GM23338 (cell line): ENCODE results near the gene PPAN.

Experiments used
- EZH2 ChIP-seq: fragments of 200-600 bp; sonication (generic); IDR thresholded peaks from one replicate; pipeline ENCODE4 v1.8.0; 2017; ENCODE audit warnings: antibody characterized with exemption, mild to moderate bottlenecking, low read depth; ENCODE audit not compliant: unreplicated experiment
- EZH2phosphoT487 ChIP-seq: fragments of 200-600 bp; sonication (generic); IDR thresholded peaks from one replicate; pipeline ENCODE4 v1.8.1; 2018; ENCODE audit warnings: antibody characterized with exemption; ENCODE audit not compliant: unreplicated experiment
- JUNB ChIP-seq: IDR thresholded peaks from one replicate; pipeline ENCODE4 v1.6.1; 2016; ENCODE audit warnings: antibody characterized with exemption; ENCODE audit not compliant: unreplicated experiment
- POLR2AphosphoS5 ChIP-seq: IDR thresholded peaks from 2 replicates; pipeline ENCODE4 v1.6.1; 2016; ENCODE audit warnings: antibody characterized with exemption, low read depth
- TF ChIP-seq, protein P1 (sequence below), 2 experiments: fragments of 200-600 bp in 1 of 2; sonication (generic) in 1 of 2; conservative IDR thresholded peaks; 2 replicates each; pipeline versions ENCODE4 v1.5.1 to v1.6.1; 2016 to 2017; ENCODE audit warnings: antibody characterized with exemption in 2 of 2, low read depth in 2 of 2, mild to moderate bottlenecking in 2 of 2, moderate library complexity in 1 of 2
- TF ChIP-seq, protein P2 (sequence below): IDR thresholded peaks from one replicate; pipeline ENCODE4 v1.6.1; 2018; ENCODE audit warnings: antibody characterized with exemption; ENCODE audit not compliant: unreplicated experiment
- TF ChIP-seq, protein P3 (sequence below): IDR thresholded peaks from 2 replicates; pipeline ENCODE4 v1.6.1; 2016; ENCODE audit warnings: antibody characterized with exemption

DNA sequence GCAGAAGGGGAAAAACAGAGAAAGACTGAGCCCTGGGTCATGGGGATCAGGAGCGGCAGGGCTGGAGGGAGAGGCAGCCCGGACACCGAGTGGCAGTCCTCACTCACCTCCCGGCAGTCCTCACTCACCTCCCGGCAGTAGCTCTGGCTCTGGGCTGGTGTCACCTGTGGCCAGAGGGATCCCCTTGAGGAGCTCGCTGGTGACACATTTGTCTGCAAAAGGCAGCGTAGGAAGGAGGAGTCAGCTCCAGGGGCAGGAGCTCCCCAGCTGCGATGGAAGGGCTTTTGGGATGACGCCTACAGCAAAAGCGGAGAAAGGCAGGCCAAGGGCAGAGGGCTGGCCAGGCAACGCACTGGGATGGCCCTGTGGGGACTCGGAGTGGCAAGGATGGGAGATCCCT is 12.8 kb downstream of the PPAN start:
- TF ChIP-seq EZH2phosphoT487 (no peak), EZH2 (no peak), POLR2AphosphoS5 (no peak), JUNB (no peak)
- TF ChIP-seq, protein P1, sequence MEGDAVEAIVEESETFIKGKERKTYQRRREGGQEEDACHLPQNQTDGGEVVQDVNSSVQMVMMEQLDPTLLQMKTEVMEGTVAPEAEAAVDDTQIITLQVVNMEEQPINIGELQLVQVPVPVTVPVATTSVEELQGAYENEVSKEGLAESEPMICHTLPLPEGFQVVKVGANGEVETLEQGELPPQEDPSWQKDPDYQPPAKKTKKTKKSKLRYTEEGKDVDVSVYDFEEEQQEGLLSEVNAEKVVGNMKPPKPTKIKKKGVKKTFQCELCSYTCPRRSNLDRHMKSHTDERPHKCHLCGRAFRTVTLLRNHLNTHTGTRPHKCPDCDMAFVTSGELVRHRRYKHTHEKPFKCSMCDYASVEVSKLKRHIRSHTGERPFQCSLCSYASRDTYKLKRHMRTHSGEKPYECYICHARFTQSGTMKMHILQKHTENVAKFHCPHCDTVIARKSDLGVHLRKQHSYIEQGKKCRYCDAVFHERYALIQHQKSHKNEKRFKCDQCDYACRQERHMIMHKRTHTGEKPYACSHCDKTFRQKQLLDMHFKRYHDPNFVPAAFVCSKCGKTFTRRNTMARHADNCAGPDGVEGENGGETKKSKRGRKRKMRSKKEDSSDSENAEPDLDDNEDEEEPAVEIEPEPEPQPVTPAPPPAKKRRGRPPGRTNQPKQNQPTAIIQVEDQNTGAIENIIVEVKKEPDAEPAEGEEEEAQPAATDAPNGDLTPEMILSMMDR (conservative IDR thresholded peaks at IDR 0.05; ENCODE audit: low read depth in 2 of 2): no peak
- TF ChIP-seq, protein P2, sequence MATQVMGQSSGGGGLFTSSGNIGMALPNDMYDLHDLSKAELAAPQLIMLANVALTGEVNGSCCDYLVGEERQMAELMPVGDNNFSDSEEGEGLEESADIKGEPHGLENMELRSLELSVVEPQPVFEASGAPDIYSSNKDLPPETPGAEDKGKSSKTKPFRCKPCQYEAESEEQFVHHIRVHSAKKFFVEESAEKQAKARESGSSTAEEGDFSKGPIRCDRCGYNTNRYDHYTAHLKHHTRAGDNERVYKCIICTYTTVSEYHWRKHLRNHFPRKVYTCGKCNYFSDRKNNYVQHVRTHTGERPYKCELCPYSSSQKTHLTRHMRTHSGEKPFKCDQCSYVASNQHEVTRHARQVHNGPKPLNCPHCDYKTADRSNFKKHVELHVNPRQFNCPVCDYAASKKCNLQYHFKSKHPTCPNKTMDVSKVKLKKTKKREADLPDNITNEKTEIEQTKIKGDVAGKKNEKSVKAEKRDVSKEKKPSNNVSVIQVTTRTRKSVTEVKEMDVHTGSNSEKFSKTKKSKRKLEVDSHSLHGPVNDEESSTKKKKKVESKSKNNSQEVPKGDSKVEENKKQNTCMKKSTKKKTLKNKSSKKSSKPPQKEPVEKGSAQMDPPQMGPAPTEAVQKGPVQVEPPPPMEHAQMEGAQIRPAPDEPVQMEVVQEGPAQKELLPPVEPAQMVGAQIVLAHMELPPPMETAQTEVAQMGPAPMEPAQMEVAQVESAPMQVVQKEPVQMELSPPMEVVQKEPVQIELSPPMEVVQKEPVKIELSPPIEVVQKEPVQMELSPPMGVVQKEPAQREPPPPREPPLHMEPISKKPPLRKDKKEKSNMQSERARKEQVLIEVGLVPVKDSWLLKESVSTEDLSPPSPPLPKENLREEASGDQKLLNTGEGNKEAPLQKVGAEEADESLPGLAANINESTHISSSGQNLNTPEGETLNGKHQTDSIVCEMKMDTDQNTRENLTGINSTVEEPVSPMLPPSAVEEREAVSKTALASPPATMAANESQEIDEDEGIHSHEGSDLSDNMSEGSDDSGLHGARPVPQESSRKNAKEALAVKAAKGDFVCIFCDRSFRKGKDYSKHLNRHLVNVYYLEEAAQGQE: no peak
- TF ChIP-seq, protein P3, sequence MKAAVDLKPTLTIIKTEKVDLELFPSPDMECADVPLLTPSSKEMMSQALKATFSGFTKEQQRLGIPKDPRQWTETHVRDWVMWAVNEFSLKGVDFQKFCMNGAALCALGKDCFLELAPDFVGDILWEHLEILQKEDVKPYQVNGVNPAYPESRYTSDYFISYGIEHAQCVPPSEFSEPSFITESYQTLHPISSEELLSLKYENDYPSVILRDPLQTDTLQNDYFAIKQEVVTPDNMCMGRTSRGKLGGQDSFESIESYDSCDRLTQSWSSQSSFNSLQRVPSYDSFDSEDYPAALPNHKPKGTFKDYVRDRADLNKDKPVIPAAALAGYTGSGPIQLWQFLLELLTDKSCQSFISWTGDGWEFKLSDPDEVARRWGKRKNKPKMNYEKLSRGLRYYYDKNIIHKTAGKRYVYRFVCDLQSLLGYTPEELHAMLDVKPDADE: no peak
